Osteocyte (in vitro differentiated cells): Measurements from ENCODE around the gene NTRK2. TPM values are rescaled to one million over a fixed set of nuclear protein-coding genes. Genes with fewer than 3 reads are reported as not detected.

Experiments used
- DNase-seq: peaks from one replicate; pipeline ENCODE4 v3.0.0; 2021; ENCODE audit warnings: mixed read lengths; ENCODE audit not compliant: unreplicated experiment; ENCODE audit errors: extremely low spot score
- H3K27ac Mint-ChIP-seq: one replicate; pipeline ENCODE4 v1.8.0; 2021; ENCODE audit warnings: mild to moderate bottlenecking, mixed read lengths; ENCODE audit not compliant: unreplicated experiment
- H3K27me3 Mint-ChIP-seq: one replicate; pipeline ENCODE4 v1.8.0; 2021; ENCODE audit warnings: mixed read lengths; ENCODE audit not compliant: unreplicated experiment
- H3K36me3 Mint-ChIP-seq: one replicate; pipeline ENCODE4 v1.8.0; 2021; ENCODE audit warnings: mixed read lengths; ENCODE audit not compliant: unreplicated experiment
- H3K4me1 Mint-ChIP-seq: one replicate; pipeline ENCODE4 v1.8.0; 2021; ENCODE audit warnings: mixed read lengths; ENCODE audit not compliant: unreplicated experiment
- H3K4me3 Mint-ChIP-seq: one replicate; pipeline ENCODE4 v1.8.0; 2021; ENCODE audit warnings: mild to moderate bottlenecking, moderate library complexity, mixed read lengths; ENCODE audit not compliant: unreplicated experiment
- H3K9me3 Mint-ChIP-seq: one replicate; pipeline ENCODE4 v1.8.0; 2021; ENCODE audit warnings: mixed read lengths; ENCODE audit not compliant: unreplicated experiment
- total RNA-seq: library from RNA; stranded (reverse); gene quantifications from 2 replicates; pipeline ENCODE4 v1.2.1, GENCODE V29; 2021
- TF ChIP-seq, protein P1 (sequence below): fragments of 200-600 bp; sonication (generic); IDR thresholded peaks from 2 replicates; pipeline ENCODE4 v1.5.0; 2021; ENCODE audit warnings: antibody characterized with exemption, mild to moderate bottlenecking, moderate library complexity

NTRK2 gene
- total RNA-seq, 1 donor from 2014 or later, result 29.4 TPM

GRCh38 chr9:84993105-84993504 lies 323.6 kb downstream of the NTRK2 start:
- no peak for DNase-seq
- H3K36me3 Mint-ChIP-seq, result no peaks in the 10 kb centered on the region
- H3K4me3 Mint-ChIP-seq, result no peak overlapping the region
- H3K27ac Mint-ChIP-seq, result no peak overlapping the region
- TF ChIP-seq, protein P1, sequence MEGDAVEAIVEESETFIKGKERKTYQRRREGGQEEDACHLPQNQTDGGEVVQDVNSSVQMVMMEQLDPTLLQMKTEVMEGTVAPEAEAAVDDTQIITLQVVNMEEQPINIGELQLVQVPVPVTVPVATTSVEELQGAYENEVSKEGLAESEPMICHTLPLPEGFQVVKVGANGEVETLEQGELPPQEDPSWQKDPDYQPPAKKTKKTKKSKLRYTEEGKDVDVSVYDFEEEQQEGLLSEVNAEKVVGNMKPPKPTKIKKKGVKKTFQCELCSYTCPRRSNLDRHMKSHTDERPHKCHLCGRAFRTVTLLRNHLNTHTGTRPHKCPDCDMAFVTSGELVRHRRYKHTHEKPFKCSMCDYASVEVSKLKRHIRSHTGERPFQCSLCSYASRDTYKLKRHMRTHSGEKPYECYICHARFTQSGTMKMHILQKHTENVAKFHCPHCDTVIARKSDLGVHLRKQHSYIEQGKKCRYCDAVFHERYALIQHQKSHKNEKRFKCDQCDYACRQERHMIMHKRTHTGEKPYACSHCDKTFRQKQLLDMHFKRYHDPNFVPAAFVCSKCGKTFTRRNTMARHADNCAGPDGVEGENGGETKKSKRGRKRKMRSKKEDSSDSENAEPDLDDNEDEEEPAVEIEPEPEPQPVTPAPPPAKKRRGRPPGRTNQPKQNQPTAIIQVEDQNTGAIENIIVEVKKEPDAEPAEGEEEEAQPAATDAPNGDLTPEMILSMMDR, result no peak
- peaks cover 3% of the 10 kb centered on the region for H3K27me3 Mint-ChIP-seq
- no peaks in the 10 kb centered on the region for H3K9me3 Mint-ChIP-seq
- peaks cover 12% of the 10 kb centered on the region for H3K4me1 Mint-ChIP-seq

GRCh38 chr9:84996029-84996428 lies 326.5 kb downstream of the NTRK2 start:
- Mint-ChIP-seq H3K4me1 (peaks cover 4% of the 10 kb centered on the region), H3K27me3 (peaks cover 3% of the 10 kb centered on the region), H3K36me3 (no peaks in the 10 kb centered on the region), H3K4me3 (no peak overlapping the region), H3K27ac (no peak overlapping the region), H3K9me3 (peaks cover 12% of the 10 kb centered on the region)
- no peak for DNase-seq
- TF ChIP-seq, protein P1, result no peak

GRCh38 chr9:84996716-84997115 lies 327.2 kb downstream of the NTRK2 start:
- H3K36me3 Mint-ChIP-seq, result no peaks in the 10 kb centered on the region
- H3K9me3 Mint-ChIP-seq, result peaks cover 17% of the 10 kb centered on the region
- no peak overlapping the region for H3K4me3 Mint-ChIP-seq
- peaks cover 3% of the 10 kb centered on the region for H3K27me3 Mint-ChIP-seq
- H3K27ac Mint-ChIP-seq, result no peak overlapping the region
- no peak for DNase-seq
- H3K4me1 Mint-ChIP-seq, result peaks cover 4% of the 10 kb centered on the region
- TF ChIP-seq, protein P1, result no peak

DNA sequence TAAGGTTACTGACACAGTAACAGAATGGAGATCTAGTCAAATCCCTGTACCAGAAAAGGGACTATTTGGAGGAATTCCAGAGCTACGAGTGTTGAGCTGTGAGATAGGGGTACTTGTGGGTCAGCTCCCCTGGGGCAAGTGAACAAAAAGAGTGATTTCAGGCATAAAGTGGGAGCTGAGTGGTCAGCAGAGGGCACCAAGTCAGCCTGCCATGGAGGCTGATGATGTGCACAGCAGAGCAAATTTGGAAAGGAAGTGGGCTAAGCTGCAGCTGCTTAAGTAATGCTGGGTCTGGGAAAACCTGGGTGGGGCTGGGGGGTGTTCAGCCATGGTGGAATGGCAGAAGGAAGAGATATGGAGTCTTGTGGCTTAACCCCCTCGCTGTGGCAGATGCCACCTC lies 327.9 kb downstream of the NTRK2 start:
- peaks cover 4% of the 10 kb centered on the region for H3K27me3 Mint-ChIP-seq
- H3K4me3 Mint-ChIP-seq, result no peak overlapping the region
- TF ChIP-seq, protein P1, result no peak
- H3K27ac Mint-ChIP-seq, result no peak overlapping the region
- H3K9me3 Mint-ChIP-seq, result peaks cover 17% of the 10 kb centered on the region
- H3K4me1 Mint-ChIP-seq, result peaks cover 4% of the 10 kb centered on the region
- H3K36me3 Mint-ChIP-seq, result no peaks in the 10 kb centered on the region
- DNase-seq, result no peak

DNA sequence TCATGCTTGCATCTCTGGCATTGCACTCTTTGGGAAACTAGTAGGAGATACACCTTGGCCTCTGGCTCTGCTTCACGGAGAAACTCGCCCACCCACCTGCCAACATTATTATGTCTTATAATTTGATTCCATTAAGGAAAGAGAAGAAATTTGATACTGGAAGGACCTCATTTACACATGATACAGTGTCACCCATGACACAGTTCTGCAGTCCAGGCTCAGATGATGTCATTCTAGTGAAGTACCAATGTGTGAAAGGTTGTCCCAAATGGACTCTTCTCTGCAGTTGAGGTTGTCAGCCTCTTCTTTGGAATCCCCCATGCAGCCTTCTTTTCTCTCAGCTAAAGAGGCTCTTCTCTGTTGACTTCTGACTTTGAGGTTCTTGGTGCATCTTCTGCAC lies 329.1 kb downstream of the NTRK2 start:
- Mint-ChIP-seq H3K36me3 (no peaks in the 10 kb centered on the region), H3K4me1 (peaks cover 4% of the 10 kb centered on the region), H3K27me3 (peaks cover 9% of the 10 kb centered on the region), H3K27ac (no peak overlapping the region), H3K9me3 (peaks cover 17% of the 10 kb centered on the region), H3K4me3 (no peak overlapping the region)
- DNase-seq, result no peak
- TF ChIP-seq, protein P1, result no peak
